Peyer's patch (tissue), 4 donors: ENCODE data around the gene FKBP15.

Experiments
- CTCF ChIP-seq, 6 experiments: fragments of 450-650 bp in 4 of 6; fragments of 200-600 bp in 2 of 6; sonication (generic) in 1 of 6; IDR thresholded peaks; one replicate each; pipeline ENCODE4 v1.5.1; 2017 to 2019; ENCODE audit warnings: antibody characterized with exemption in 6 of 6, mild to moderate bottlenecking in 3 of 6, moderate library complexity in 1 of 6
- POLR2A ChIP-seq, 2 donors: fragments of 450-650 bp; IDR thresholded peaks; one replicate each; pipeline ENCODE4 v1.5.1; 2017; ENCODE audit warnings: antibody characterized with exemption in 2 of 2, mild to moderate bottlenecking in 2 of 2, moderate library complexity in 2 of 2

DNA sequence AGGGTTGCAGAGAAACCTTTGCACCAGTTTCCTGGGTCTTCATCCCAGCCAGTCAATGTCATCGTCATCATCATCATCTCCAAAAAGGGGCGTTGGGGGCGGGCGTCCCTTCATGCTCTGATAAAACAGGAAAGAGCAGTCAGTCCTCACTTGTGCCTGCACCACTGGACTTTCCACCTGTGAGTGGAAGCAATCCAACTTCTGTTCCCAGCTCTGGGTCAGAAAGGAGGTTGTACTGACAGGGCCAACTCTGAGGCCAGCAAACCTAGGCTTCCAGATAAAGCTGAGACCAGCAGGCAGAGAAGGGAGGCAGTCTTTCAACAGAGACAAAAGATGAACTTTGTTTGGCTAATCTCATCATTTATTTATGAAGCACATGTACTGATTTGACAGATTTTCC lies 55.0 kb downstream of the FKBP15 start:
- TF ChIP-seq CTCF (IDR thresholded peaks at IDR 0.05): no peak
- no peak for TF ChIP-seq POLR2A (IDR thresholded peaks at IDR 0.05)
